HG02884 (cell line): ENCODE results near the gene ATXN10.

Experiments
- ATAC-seq: cut with Tn5 transposase; IDR thresholded peaks from one replicate; pipeline ENCODE4 v1.9.1; 2021; ENCODE audit warnings: mild to moderate bottlenecking, moderate library complexity; ENCODE audit not compliant: unreplicated experiment

Gene ATXN10

GRCh38 chr22:45817745-45818423 lies 146.2 kb downstream of the ATXN10 start:
- ATAC-seq = no peak

DNA sequence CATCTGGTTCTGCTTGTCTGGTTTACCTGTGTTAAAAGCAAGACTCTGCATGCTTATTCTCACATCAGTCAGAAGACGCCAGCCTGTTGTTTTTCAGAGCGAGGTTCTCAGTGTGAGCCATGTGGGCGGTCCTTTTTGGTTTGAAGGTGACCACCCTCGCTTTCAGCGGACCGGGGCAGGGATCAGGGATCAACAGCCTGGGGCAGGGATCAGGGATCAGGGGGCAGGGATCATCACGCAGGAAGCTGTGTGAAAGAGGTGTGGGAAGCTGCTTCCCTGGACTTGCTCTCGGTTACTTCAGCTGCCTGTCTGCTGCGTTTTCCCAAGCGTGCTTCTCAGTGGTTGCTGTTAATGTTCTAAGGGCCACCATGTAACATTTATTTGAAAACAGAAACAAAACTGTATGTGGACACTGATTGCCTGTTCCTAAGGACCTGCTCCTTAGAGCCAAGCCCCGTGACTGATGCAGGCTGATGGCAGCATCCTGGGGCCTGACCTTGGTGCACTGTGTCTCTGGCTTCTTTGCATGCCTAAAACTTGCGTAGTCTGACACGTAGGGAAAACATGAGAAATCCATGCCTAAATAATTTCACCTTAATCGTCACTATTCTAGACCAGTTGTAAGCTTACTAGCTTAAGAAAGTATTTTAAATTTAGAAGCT lies 146.9 kb downstream of the ATXN10 start:
- ATAC-seq = no peak

DNA sequence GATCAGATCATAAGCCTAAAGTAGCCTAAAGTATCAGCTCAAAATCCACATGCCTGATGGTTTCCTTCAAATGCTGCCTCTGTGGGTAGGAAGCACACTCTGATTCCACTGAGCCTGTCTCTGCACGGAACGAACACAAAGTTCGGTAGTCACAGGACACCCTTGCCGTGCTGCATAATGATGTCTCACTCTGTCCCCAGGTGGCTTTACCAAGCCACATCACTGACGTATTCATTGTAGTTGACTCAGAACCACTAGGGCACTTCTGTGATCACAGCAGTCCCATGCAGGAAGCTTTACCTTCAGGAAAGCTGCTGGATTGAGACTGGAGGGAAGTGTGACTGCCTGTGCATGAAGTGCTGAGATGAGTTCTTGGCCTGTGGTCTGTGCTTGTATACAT lies 147.7 kb downstream of the ATXN10 start:
- no peak for ATAC-seq

- no peak for ATAC-seq
These were observed 151.7 kb downstream of the ATXN10 start for GRCh38 chr22:45823336-45823735.

DNA sequence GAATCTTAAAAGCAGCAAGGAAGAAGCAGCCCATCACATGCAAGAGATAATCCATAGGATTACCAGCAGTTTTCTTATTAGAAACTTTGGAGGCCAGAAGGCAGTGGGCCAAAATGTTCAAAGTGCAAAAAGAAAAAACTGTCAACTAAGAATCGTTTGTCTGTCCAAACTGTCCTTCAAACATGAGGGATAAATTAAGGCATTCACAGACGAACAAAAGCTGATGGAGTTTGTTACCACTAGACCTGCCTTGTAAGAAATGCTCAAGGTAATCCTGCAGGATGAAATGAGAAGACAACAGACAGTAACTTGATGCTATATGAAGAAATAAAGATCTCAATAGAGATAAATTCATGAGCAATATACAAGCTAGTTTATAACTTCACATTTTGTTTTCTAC lies 154.9 kb downstream of the ATXN10 start:
- ATAC-seq = no peak

DNA sequence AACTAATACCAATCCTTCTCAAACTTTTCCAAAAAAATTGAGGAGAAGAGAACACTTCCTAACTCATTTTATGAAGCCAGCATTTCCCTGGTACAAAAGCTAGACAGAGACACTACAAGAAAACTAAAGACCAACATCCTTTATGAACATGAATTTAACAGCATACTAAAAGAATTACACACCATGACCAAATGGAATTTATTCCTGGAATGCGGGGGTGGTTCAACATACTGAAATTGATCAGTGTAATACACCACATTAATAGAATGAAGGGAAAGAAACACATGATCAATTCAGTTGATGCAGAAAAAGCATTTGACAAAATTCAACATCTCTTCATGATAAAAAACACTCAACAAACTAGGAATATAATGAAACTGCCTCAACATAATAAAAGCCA lies 157.2 kb downstream of the ATXN10 start:
- no peak for ATAC-seq

GRCh38 chr22:45830531-45831245 lies 159.1 kb downstream of the ATXN10 start:
- ATAC-seq = no peak

DNA sequence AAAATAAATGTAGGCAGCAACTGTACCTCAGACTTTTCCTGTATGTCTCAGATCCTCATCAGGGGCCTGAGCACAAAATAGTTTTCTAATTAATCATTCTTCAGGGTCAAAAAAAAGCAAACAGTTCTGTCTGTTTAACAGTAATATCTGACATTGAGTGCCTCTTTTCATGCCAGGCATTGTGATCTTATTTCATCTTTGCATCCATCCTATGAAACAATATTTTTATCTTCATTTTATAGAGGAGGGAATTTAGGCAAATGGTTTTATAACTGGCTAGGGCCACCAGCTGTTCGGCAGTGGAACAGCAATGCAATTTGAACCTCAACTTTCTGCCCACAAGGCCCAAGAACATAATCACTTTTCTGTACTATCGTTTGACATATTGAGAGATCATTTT lies 159.8 kb downstream of the ATXN10 start:
- no peak for ATAC-seq

GRCh38 chr22:45832180-45832579 lies 160.5 kb downstream of the ATXN10 start:
- ATAC-seq = no peak

- ATAC-seq = no peak
These were observed 161.4 kb downstream of the ATXN10 start for GRCh38 chr22:45832959-45833580.

GRCh38 chr22:45833613-45834012 lies 162.0 kb downstream of the ATXN10 start:
- no peak for ATAC-seq

DNA sequence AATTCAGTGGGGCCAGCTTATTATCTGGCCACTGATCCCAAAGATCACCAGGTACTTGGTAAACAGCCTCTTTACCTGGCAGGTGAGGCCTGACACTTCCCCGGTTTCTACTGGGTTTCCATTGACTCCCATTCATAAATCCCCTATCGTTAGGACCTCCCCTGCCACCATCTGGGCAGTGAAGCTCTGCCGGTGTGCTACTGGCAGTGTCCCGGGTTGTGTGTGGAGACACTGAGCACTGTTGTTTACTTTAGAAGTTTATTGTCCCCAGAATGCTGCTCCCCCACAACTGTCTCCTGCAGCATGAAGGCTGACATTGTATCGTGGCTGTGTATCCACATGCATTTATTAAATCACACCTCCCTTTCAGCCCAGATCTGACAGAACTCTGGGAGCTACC lies 162.6 kb downstream of the ATXN10 start:
- ATAC-seq = no peak

DNA sequence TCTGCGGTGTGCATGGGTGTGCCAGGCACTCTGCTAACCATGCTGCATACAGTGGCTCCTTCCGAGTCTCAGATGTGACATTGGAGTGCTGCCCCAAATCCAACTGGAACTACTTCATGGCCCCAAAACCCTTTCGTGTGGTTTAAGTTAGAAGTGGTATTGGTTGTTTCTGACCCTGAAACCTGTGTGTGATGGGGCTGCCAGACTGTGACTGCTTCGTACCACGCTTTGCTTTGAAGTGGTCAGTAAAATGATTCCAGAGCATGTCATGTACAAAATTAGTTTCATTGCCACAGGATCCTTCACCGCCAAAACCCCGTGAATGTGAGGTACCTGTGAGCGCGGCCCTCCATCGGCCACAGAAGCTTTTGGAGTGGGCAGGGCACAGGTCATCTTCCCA lies 163.2 kb downstream of the ATXN10 start:
- ATAC-seq = no peak

GRCh38 chr22:45836418-45837169 lies 165.0 kb downstream of the ATXN10 start:
- ATAC-seq = no peak

DNA sequence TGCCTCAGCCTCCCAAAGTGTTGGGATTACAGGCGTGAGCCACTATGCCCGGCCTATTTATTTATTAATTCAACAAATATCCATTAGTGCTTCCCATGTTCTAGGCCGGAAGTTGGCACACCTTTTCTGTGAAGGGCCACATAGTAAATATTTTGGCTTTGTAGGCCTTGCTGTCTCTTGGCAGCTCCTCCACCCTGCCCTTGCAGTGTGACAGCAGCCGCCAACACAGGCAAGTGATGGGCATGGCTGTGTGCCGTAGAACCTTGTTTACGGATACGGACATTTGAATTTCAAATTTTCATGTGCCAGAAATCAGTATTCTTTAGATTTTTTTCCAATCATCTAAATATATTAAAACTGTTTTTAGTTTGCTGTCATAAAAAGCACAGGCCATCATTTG lies 165.9 kb downstream of the ATXN10 start:
- no peak for ATAC-seq

DNA sequence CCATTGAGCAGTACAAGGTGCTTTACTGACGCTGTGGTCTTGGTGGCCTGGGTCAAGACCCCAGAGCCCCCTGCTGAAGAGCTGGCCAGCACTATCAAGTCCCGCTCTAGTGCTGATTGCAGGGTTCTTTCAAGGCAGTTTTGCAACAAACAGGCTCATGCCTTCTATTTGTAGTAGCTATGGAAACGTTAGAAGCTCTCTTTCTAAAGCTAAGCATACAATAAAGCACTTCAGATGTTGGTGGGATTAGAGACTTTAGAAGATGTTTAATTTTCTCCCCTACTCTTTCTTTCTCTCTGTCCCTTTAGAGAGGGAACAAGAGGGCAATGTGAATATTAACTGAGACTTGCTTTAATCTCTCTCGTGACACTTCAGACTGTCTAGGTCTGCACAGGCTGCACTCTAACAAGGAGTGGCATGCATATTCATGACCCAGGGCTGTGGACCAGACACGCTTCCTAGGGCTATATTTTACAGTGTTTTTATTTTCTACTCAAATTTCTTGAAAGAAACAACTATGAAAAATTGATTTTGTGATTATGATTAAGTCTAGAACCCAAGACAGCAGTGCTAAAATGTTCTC lies 166.8 kb downstream of the ATXN10 start:
- no peak for ATAC-seq

GRCh38 chr22:45840483-45840882 lies 168.8 kb downstream of the ATXN10 start:
- ATAC-seq = no peak

GRCh38 chr22:45842291-45842991 lies 170.8 kb downstream of the ATXN10 start:
- ATAC-seq = no peak

DNA sequence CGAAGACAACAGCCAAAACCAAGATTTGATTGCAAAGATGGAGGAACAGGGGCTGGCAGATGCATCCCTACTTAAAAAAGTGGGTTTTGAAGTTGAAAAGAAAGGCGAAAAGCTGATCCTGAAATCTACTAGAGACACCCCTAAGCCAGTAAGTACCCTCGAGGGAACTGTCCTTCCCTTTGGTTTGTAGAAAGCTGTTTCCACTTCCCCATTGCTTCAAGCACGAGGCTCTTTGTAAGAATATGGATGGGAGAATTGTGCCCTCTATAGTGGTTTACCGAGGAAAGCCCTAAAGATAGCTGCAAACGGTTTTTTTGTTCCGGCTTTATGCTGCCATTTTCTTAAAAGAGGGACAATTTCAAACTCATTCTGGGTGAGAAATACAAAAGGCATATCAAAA lies 171.4 kb downstream of the ATXN10 start:
- ATAC-seq = no peak

DNA sequence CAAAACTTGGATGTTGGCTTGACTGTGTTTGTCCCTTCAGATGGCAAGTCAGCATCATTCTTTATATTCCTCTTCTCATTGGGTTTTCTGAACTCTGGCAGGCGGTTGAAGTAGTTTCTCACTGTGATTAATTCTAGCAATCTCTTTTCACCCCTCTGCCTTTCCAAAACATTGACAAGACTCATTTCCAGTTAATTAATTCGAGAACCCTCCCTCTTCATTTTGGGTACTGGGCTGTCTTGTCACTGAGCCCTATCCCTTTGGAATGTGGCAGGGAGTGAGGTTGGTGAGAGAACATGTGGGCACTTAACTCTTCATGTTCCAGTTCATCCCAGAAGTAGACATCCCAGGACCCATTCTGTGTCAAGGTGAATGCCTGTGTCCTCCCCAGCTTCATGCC lies 172.4 kb downstream of the ATXN10 start:
- ATAC-seq = no peak
